H1 (cell line): ENCODE results near the gene C9orf152.

Experiments used
- EP300 ChIP-seq, 2 experiments: IDR thresholded peaks; 1 replicate in 1 of 2; 2 replicates in 1 of 2; pipeline ENCODE4 v1.6.1; 2011 to 2012; ENCODE audit warnings: low read depth in 2 of 2, low read length in 2 of 2, mild to moderate bottlenecking in 2 of 2, borderline replicate concordance in 1 of 2, inconsistent platforms in 1 of 2, moderate library complexity in 1 of 2
- EZH2 ChIP-seq: fragments of 200-600 bp; sonication (generic); IDR thresholded peaks from 2 replicates; pipeline ENCODE4 v1.7.1; 2012; ENCODE audit warnings: low read depth, mild to moderate bottlenecking, moderate library complexity, low read length, inconsistent platforms; ENCODE audit not compliant: severe bottlenecking
- POLR2A ChIP-seq, 2 experiments: IDR thresholded peaks; 1 replicate in 1 of 2; 2 replicates in 1 of 2; pipeline ENCODE4 v1.6.1; 2011; ENCODE audit warnings: low read depth in 2 of 2, low read length in 2 of 2, mild to moderate bottlenecking in 2 of 2; ENCODE audit errors: control extremely low read depth in 1 of 2
- RAD21 ChIP-seq, 2 experiments: IDR thresholded peaks in 1 of 2; conservative IDR thresholded peaks in 1 of 2; 2 replicates each; pipeline ENCODE4 v1.6.1; 2011; ENCODE audit warnings: low read depth in 2 of 2, low read length in 2 of 2, improper control_type of control experiment in 1 of 2, inconsistent platforms in 1 of 2, mild to moderate bottlenecking in 1 of 2, moderate library complexity in 1 of 2
- SRF ChIP-seq: IDR thresholded peaks from 2 replicates; pipeline ENCODE4 v1.6.1; 2011; ENCODE audit warnings: mild to moderate bottlenecking, low read depth, low read length, moderate library complexity
- ZNF274 ChIP-seq: IDR thresholded peaks from 2 replicates; pipeline ENCODE4 v1.7.0; 2012; ENCODE audit warnings: low read length, borderline replicate concordance; ENCODE audit errors: extremely low read depth
- TF ChIP-seq, protein P1 (sequence below), 3 experiments: IDR thresholded peaks; 1 replicate in 2 of 3; 2 replicates in 1 of 3; pipeline versions ENCODE4 v1.5.1 to v1.6.1; 2011; ENCODE audit warnings: low read length in 3 of 3, mild to moderate bottlenecking in 3 of 3, inconsistent platforms in 2 of 3, low read depth in 1 of 3, moderate library complexity in 1 of 3; ENCODE audit not compliant: insufficient read depth in 1 of 3; ENCODE audit errors: control extremely low read depth in 1 of 3

DNA sequence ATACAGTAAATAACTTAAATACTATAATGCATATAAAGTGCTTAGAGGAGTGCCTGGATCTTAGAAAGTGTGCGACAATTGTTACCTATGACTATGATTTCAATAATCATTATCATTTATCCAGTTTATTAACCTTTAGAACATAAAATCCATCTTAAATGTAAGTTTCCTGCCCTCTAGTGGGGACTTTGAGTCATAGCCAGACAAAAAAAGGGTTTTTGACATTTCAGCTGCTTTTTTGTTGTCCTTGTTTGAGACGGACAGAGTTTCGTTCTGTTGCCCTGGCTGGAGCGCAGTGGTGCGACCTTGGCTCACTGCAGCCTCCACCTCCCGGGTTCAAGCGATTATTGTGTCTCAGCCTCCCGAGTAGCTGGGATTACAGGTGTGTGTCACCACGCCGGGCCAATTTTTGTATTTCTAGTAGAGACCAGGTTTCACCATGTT is 9.7 kb upstream of the C9orf152 start:
- no peak for TF ChIP-seq EZH2
- TF ChIP-seq, protein P1, sequence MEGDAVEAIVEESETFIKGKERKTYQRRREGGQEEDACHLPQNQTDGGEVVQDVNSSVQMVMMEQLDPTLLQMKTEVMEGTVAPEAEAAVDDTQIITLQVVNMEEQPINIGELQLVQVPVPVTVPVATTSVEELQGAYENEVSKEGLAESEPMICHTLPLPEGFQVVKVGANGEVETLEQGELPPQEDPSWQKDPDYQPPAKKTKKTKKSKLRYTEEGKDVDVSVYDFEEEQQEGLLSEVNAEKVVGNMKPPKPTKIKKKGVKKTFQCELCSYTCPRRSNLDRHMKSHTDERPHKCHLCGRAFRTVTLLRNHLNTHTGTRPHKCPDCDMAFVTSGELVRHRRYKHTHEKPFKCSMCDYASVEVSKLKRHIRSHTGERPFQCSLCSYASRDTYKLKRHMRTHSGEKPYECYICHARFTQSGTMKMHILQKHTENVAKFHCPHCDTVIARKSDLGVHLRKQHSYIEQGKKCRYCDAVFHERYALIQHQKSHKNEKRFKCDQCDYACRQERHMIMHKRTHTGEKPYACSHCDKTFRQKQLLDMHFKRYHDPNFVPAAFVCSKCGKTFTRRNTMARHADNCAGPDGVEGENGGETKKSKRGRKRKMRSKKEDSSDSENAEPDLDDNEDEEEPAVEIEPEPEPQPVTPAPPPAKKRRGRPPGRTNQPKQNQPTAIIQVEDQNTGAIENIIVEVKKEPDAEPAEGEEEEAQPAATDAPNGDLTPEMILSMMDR (IDR thresholded peaks at IDR 0.05; ENCODE audit: control extremely low read depth in 1 of 3, insufficient read depth in 1 of 3, low read depth in 1 of 3, low read length in 3 of 3), result peak in 2 of 3 experiments; percentile 41 to 74; a peak in 2 of 4 replicates
- no peak for TF ChIP-seq POLR2A (IDR thresholded peaks at IDR 0.05; ENCODE audit: control extremely low read depth in 1 of 2, low read depth in 2 of 2, low read length in 2 of 2)
- peak; percentile 46 to 61 for TF ChIP-seq RAD21 (IDR thresholded peaks at IDR 0.05 in 1 of 2, conservative IDR thresholded peaks at IDR 0.05 in 1 of 2; ENCODE audit: low read depth in 2 of 2, low read length in 2 of 2)
- no peak for TF ChIP-seq EP300 (IDR thresholded peaks at IDR 0.05; ENCODE audit: borderline replicate concordance in 1 of 2, low read depth in 2 of 2, low read length in 2 of 2)
- TF ChIP-seq SRF, result no peak
- no peak for TF ChIP-seq ZNF274
